HG02798 (cell line): ENCODE measurements around the gene BAD.

ENCODE experiments used
- ATAC-seq: cut with Tn5 transposase; IDR thresholded peaks from one replicate; pipeline ENCODE4 v1.9.1; 2021; ENCODE audit warnings: mild to moderate bottlenecking; ENCODE audit not compliant: unreplicated experiment, poor library complexity

BAD gene

DNA sequence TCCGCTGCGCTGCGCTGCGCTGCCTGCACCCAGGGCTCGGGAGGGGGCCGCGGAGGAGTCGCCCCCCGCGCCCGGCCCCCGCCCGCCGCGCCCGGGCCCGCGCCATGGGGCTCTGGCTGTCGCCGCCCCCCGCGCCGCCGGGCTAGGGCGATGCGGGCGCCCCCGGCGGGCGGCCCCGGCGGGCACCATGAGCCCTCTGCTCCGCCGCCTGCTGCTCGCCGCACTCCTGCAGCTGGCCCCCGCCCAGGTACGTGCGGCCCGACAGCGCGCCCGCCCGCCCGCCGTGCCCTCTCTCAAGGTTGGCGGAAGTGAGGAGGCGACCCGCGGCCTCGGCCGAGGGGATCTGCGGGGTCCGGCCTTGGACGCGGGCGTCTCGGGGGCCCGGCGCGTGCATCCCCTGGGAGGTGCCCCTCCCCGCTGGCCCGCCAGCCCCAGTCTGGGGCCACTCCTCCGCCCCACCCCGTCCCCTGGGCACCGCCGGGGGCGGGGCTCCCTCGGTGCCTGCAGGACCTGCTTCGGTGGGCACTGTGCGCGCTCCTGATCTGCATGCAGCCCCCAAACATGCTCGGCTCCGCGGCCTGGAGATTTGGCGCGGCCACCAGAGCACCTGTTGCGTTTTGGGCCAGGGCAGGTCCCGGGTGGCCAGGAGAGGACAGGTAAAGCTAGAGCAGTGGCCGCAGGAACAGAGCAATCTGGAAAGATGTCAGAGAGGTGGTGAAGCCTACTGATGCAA, 49.7 kb downstream of the BAD start:
- peak; percentile 30 for ATAC-seq

DNA sequence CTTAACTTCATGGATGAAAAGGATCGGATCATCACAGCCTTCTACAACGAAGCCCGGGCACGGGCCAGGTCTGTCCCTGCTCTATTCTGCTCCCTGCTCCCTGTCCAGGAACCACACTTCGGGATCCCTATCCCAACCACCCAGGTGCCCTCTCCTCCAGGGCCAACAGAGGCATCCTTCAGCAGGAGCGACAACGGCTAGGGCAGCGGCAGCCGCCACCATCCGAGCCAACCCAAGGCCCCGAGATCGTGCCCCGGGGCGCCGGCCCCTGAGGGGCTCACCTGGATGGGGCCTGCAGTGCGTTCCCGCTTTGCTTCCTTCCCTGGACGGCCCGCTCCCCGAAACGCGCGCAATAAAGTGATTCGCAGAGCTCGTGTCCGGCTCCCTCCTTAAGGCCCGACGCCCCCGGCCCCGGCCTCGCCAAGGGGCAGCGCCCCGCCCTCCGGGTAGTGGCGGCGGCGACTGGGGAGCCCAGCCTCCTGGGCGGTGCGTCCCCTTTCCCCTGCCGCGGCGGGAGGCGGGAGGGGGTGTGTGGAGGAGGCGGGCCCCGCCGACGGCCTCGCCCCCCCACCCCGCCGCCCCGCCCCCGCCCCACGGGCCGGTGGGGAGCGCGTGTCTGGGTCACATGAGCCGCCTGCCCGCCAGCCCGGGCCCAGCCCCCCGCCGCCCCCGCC, 50.4 kb downstream of the BAD start, which contains the start of gene VEGFB:
TSS of gene VEGFB (plus strand) at position 672 of the 674 bp plus-strand sequence. CDS start 250 bp downstream, outside the sequence.
- ATAC-seq = peak; percentile 55

DNA sequence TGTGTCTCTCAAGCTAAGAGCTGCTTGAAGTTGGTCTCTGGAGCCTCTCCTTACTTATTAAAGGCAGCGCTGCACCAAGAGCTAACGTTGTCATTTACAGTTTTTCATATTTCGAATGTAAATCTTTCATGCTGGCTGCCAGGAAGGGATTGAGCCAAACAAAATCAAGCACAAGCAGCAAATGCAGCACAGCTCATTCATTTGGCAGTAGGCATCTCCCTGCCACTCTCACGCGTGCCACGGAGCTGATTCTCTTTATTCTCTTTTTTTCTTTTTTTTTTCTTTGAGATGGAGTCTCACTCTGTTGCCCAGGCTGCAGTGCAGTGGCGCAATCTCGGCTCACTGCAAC, 51.5 kb downstream of the BAD start:
- ATAC-seq = no peak

DNA sequence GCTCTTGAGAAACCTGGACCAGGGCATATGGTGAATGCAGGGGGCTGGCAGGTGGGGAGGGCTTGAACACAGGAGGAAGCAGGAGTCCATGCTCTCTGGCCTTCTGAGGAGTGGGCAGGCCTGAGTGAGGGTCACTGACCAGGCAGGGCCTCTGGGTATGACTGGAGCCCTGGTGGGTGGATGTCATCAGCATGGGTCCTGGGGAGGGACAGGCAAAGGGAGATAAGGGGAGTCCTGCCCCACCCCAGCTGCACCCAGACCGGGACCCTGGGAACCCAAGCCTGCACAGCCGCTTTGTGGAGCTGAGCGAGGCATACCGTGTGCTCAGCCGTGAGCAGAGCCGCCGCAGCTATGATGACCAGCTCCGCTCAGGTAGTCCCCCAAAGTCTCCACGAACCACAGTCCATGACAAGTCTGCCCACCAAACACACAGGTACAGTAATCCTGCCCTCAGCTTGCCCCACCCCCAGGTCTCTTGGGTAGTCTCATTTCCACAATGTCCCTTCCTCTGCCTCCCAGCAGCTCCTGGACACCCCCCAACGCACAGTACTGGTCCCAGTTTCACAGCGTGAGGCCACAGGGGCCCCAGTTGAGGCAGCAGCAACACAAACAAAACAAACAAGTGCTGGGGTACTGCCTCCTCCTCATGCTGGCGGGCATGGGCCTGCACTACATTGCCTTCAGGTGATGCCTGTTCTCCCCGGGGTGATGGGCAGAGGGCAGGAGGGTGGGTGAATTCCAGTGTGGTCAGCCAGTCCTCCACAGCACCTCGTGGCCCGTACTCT, 52.1 kb downstream of the BAD start:
- no peak for ATAC-seq

DNA sequence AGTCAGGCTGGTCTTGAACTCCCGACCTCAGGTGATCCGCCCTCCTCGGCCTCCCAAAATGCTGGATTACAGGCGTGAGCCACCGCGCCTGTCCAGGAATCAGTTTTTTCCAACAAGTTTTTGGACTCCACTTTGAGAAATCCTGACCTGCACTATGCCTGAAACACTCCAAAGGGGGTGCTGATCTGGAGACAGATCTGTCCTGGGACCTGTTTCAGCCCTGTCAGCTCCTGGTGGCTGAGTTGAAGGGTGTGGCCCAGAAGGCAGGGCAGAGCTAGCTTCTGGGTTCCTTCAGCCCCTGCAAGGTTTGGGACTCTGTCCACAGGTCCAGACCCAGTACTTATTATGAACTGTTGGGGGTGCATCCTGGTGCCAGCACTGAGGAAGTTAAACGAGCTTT, 52.9 kb downstream of the BAD start:
- no peak for ATAC-seq

DNA sequence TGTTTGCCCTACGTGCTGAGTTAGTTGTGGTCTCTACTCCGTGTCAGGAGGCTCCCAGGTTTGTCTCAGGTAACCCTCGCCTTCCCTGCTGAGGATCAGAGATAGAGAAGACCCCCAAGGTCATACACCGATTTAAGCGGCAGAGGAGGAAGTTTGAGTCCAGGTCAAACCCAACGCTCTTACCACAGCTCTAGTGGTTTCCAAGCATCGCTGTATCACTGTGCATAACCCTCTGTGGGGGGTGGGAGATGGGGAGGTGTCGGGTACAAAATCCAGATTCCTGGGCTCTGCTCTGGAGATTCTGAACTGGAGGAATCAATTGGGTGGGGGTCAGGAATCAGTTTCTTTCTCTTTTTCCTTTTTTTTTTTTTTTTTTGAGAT, 53.5 kb downstream of the BAD start:
- ATAC-seq = no peak

DNA sequence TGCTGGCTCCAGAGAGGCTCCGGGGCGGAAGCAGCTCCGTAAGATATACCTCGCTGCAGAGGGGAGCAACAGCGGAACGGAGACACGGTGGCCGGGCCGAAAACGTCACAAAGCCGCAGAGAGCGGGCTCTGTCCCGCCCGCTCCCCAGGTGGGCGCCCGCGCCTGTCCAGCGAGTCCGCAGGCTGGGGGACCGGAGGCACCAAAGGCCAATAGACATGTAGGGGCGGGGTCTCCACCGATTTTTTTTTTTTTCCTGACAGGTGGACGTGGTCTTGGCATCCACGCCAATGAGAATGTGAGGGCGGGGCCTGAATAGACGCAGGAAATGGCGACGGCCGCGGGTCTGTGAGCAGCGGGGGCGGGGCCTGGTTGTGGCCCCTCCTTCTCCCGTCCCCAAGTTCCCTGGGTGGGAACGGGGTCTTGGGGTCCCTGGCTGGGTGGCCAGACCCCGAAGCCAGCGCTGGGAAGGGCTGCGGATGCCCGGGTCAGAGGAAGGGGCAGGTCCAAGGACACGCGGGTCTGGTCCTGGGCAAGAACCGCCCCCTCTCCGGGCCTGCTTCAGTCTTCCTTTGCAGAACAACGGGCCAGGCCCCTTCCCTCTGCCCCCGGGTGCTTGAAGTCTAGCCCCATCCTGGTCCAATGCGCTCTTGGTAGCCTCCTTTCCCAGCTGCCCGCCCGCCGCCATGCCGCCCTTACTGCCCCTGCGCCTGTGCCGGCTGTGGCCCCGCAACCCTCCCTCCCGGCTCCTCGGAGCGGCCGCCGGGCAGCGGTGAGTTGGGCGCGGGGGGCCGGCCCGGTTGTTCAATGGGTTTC, 54.1 kb downstream of the BAD start, which contains the start of gene DNAJC4:
TSS of gene DNAJC4 (plus strand) at position 378 of the 814 bp plus-strand sequence. CDS start at position 685, 307 bp downstream.
- ATAC-seq = peak; percentile 58

DNA sequence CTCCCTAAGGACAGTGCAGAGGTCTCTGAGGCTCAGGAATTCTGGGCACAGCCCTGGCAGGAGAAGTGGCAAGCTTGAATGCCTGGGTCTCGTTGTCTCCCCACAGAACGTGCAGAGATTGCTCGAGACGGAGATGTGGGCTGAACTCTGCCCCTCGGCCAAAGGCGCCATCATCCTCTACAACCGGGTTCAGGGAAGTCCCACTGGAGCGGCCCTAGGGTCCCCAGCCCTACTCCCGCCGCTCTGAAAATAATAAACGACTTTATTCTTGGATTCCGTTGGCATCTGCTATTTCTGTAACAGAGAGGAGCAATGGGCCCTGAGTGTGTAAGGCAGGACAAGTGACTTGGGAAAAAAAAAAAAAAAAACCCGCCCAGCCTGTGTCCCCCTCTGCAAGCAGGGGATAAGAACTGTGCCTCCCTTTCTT, 54.7 kb downstream of the BAD start:
- no peak for ATAC-seq

DNA sequence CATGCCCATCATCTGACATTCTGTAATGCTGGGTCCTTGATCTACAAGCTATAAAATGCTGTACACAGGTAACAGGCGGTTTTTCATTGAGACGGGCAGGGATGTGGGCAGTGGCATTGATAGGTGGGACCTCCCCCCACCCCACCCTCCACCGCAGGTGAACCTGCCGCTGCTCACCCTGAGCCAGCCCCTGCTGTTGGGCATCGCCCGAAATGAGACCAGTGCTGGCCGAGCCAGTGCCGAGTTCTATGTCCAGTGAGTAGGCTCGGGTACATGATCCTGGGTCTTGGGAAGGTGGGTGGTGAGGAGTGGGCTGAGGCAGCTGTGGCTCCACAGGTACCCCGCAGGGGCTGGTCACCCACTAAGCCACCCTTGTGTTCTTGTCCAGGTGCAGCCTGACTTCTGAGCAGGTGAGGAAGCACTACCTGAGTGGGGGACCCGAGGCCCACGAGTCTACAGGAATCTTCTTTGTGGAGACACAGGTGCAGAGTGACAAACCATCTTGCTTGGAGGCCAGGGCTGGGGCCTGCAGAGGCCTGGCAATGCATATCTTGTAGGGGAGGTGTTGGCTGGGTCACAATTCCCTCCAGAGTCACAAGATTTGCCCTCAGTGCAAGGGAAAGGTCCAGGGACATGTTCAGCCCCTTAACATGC, 55.2 kb downstream of the BAD start:
- no peak for ATAC-seq

DNA sequence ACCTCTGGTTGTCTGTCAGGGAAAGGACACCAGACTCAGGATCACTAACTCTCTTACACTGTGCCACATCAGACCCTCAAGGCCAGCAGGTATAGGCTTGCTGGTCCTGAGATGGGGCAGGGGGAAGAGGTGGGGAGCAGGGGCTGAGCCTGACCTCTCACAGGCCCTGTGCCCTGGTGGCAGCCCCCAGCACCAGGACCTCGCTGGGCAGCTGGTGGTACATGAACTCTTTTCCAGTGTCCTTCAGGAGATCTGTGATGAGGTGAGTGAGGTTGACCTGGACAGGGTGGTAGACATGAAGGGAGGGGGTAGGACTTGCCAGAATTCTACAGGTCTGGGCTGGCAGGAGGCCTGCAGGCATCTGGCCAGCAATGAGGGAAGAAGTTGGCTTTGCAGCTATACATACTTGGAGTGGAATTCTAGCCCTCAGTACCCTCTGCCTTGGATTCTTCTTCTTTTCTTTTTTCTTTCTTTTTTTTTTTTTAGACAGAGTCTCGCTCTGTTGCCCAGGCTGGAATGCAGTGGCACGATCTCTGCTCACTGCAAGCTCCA, 57.0 kb downstream of the BAD start:
- no peak for ATAC-seq

DNA sequence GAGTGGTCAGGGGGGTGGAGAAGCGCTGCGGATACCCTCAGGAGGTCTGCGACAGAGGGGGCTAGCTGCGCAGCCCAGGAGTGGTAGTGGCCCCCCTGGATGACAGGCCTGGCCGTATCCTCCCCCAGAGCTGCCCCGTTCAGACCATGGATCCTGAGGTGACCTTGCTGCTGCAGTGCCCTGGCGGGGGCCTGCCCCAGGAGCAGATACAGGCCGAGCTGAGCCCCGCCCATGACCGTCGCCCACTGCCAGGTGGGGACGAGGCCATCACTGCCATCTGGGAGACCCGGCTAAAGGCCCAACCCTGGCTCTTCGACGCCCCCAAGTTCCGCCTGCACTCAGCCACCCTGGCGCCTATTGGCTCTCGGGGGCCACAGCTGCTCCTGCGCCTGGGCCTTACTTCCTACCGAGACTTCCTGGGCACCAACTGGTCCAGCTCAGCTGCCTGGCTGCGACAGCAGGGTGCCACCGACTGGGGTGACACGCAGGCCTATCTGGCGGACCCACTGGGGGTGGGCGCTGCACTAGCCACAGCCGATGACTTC, 57.9 kb downstream of the BAD start:
- ATAC-seq = peak; percentile 33

DNA sequence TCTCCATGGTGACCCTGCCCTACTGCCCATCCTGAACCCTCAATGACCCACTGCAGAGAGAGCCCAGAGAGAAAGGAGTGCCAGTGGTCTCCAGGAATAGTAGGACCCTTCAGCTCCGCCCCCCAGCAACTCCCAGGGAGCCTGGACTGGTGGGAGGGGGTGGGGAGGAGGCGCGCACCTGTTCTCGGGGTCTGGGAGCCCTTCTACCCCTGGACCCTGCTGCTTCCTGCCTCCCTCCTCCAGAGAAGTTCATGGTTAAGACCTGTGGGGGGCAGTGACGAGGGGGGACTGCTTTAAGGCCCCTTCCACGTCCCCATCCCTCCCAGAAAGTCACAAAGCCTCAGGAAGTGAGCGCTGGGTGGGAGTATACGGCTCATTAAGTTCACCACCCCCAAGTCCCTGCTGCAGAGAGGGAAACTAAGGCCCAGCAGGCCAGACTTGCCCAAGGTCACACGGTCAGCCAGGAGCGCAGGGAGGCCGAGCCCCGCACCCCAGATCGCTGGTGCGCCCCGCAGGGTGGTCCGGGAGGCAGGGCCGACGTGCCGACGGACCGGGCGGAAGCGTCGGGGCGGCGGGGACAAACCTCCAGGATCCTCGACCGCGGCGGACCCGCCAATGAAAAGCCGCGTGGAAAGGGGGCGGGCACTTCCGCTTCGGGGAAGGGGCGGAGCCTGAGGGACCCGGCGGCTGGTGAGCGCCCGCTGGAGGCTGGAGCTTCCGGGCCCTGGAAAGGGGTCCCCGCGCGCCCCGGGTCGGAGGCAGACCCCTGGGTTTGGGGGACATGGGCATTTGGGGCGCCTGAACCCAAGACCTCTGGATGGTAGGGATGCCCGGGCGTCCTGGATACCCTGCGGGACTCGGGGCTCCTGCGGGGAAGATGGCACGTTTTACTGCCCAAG, 58.6 kb downstream of the BAD start, which contains the start of the genes NUDT22 and TRPT1:
TSS of gene NUDT22 (plus strand) at position 667 of the 899 bp plus-strand sequence. CDS start 379 bp downstream, outside the sequence.
TSS of gene TRPT1 (minus strand) at position 579 of the 899 bp plus-strand sequence. CDS start at position 253, 326 bp downstream.
- ATAC-seq = peak; percentile 67

DNA sequence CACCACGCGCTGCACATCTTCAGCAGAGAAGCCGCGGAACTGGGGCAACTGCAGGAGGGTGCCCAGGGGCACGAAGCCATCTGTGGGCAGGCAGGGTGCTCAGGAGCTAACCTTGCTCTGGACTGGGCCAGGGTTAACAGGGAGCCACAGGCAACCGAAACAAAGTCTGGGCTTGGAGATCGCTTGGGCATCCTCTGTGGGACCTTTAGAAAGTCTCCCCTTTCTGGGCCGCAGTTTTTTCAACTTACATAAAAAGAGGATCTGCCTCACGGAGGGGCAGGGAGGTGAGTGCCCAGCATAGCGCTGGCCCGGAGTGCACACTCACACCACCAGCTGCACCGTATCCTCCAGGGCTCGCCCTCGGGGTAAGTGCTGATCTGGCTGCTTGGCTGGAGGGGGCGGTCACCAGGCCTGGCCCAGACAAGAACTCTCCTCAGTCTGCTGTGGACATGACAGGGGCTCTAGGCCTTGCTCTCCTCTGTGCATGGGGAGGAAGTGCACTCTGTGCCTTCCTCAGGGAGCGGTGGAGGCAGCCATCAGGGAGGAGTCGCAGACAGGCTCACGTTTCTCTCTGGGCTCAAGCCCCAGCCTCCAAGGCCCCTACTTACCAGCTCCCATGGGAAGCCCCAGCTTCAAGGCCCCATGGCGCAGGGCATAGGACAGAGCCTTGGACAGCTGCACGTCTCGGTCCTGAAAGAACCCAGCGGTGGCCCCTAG, 59.4 kb downstream of the BAD start:
- no peak for ATAC-seq

DNA sequence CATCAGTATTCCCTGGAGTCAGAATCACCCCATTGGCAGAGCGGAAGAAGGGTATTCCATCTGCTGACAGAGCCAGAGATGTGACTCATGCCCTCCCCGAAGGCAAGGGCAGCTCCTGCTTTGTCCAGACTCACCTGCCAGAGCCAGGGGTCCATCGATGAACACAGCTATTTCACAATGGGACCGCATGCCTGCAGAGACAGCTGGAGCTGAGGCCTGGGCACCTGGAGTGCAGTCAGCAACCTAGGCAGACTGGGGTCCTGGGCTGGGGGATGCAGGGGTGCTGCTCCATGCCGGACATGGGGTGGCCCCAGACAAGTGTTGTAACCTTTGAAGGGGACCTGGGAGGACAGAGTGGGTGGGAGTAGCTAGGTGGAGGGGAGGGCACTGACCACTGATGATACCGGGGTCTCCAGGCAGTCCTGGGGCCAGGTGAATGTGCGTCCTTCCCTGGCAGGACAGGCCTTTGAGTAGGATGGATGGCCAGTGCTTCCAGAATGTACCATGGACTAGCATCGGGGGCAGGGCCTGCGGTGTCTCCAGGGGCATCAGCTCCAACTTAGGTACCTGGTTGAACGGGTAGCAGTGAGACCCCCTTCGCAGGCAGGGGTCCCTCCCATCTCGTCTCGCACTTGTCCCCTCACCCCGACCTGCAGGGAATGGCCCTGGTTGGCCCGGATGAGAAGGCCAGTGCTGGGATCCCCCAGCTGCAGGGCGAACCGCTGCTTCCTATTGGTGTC, 60.1 kb downstream of the BAD start:
- ATAC-seq = no peak

DNA sequence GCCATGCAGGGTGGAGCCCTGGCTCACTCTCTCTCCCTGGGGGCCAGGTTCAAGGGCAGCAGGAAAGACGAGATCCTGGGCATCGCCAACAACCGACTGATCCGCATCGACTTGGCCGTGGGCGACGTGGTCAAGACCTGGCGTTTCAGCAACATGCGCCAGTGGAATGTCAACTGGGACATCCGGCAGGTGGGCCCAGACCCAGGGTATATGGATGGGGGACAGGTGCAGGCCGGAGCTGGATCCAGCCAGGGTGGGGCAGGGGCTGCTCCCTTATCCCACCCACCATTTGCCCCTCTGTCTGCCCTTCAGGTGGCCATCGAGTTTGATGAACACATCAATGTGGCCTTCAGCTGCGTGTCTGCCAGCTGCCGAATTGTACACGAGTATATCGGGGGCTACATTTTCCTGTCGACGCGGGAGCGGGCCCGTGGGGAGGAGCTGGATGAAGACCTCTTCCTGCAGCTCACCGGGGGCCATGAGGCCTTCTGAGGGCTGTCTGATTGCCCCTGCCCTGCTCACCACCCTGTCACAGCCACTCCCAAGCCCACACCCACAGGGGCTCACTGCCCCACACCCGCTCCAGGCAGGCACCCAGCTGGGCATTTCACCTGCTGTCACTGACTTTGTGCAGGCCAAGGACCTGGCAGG, 61.3 kb downstream of the BAD start:
- ATAC-seq = no peak

DNA sequence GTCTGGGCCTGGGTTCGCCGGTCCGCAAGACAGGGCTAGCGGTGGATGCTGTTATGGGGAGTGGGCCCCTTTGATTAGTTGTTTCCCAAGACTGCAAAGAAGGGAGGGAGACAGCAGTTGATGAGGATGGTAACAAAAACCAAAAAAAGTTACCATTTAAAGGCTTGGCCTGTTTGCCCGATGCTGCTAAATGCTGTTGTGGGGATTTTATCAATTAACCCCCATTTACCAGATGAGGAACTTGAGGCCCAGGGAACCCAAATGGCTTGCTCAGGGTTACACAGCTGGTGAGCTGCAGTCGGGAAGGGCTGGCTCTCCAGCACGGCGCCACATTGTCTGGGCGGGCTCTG, 61.8 kb downstream of the BAD start:
- ATAC-seq = no peak
